Right lobe of liver (tissue), 6 donors: ENCODE measurements around the gene FOXI3. TPM values are rescaled to one million over a fixed set of nuclear protein-coding genes. Genes with fewer than 3 reads are reported as not detected.

Experiments
- ATAC-seq, 4 donors: fragments of 200-7000 bp; cut with Tn5 transposase; one replicate each; pipeline ENCODE4 v1.9.1; 2020; ENCODE audit warnings: mild to moderate bottlenecking in 4 of 4, moderate library complexity in 4 of 4
- DNase-seq, 3 donors: peaks; one replicate each; pipeline ENCODE4 v3.0.0-alpha.2; 2020
- H3K27ac ChIP-seq, 3 donors: fragments of 200-600 bp; one replicate each; pipeline ENCODE4 v1.8.0; 2022
- H3K27me3 ChIP-seq, 2 donors: fragments of 200-600 bp; one replicate each; pipeline ENCODE4 v1.8.0; 2022
- H3K36me3 ChIP-seq, 4 donors: fragments of 200-600 bp; sonication (generic) in 1 of 4; one replicate each; pipeline versions ENCODE4 v1.5.1 to v1.8.0; 2017 to 2022; ENCODE audit warnings: control low read depth in 1 of 4
- H3K4me1 ChIP-seq, 4 donors: fragments of 200-600 bp; sonication (generic) in 1 of 4; one replicate each; pipeline versions ENCODE4 v1.5.1 to v1.8.0; 2017 to 2022; ENCODE audit warnings: control low read depth in 1 of 4
- H3K4me3 ChIP-seq, 3 donors: fragments of 200-600 bp; one replicate each; pipeline ENCODE4 v1.8.0; 2022
- H3K9me3 ChIP-seq, 4 donors: fragments of 200-600 bp; sonication (generic) in 1 of 4; one replicate each; pipeline versions ENCODE4 v1.5.1 to v1.8.0; 2017 to 2022; ENCODE audit warnings: control low read depth in 1 of 4
- CTCF ChIP-seq, 4 donors: fragments of 200-600 bp in 3 of 4; fragments of 450-650 bp in 1 of 4; IDR thresholded peaks; one replicate each; pipeline versions ENCODE4 v1.5.1 to v1.8.0; 2016 to 2022; ENCODE audit warnings: antibody characterized with exemption in 4 of 4, mild to moderate bottlenecking in 2 of 4
- POLR2A ChIP-seq: fragments of 450-650 bp; IDR thresholded peaks from one replicate; pipeline ENCODE4 v1.6.1; 2017; ENCODE audit warnings: antibody characterized with exemption, mild to moderate bottlenecking
- WGBS: methylation state at CpG from one replicate; pipeline ENCODE4 v1.1.6; 2018; ENCODE audit warnings: low coverage, low lambda C conversion rate; ENCODE audit not compliant: insufficient coverage; ENCODE audit errors: missing lambda C conversion rate; 5-methylcytosine and 5-hydroxymethylcytosine counted together
- intact Hi-C, 2 donors: fragments of 100-400 bp; cut with DNase I; formaldehyde crosslinking; loops; one replicate each; pipeline versions ENCODE4 v1.11.2 to v1.14.1; 2022
- total RNA-seq, 6 experiments: library from RNA; depleted of rRNA in 2 of 6; stranded (reverse); fragments of >200 nt in 2 of 6; fragmentation: NEBNext Ultra II Directional in 3 of 6; extraction: Animal tissue kit (Norgen Biotek cat#: 25700) in 3 of 6; gene quantifications; one replicate each; pipeline versions ENCODE4 v1.1.0 to v1.2.4, GENCODE V29; 2016 to 2023
- donor health status: DM: no; HTN: yes; CAD: no.
- donor health status: DM: no; HTN: no; CAD: no.
- donor health status: DM: no; HTN: no; CAD: no.
- donor health status: DM: no; HTN: yes; CAD: no.
- donor health status: DM: no; HTN: yes; CAD: no.

Gene FOXI3
- total RNA-seq, 6 experiments from 2014 or later, result not detected

DNA sequence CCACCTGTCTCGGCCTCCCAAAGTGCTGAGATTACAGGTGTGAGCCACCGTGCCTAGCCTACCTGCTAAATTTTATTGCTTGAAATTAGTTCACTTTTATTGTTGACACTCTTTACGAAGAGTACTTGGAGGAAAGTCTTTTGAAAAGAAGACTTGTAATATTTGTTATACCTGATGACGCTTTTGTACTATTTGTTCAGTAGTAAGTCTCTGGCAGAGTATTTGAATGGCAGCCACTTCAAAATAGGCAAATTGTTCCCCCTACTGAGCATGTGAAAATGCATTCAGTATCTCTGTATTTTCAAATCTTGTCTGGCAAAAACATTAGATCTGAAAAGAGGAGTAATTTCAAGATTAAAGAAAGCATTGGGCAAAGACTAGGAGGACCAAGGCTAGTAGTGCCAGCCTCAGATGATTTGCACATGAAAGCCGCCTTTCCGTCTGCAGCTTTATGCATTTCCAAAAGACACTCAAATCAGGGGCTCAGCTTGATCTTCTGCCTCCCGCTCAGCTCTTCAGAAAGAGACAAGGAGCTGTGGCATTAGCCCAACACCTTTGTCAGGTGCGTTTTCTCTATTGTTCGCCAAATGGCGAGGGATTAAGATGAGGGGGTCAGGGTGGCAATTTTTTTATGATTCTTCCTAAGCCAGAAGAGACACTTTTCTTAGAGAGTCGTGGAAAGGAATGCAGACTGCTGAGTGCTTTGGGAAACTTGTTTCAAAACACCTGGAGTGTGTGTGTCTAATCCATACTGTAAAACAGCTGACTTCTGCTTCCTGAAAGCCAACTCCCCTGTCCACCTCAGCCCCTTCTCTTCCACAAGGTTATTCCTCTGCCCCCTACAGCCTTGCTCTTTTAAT, 18.8 kb upstream of the FOXI3 start:
- intact Hi-C loops, result no loop called here
- DNase-seq, result no peak
- Histone ChIP-seq H3K27ac (no peak overlapping the region), H3K9me3 (no peaks in the 10 kb centered on the region), H3K27me3 (no peaks in the 10 kb centered on the region), H3K4me3 (no peak overlapping the region), H3K36me3 (no peaks in the 10 kb centered on the region), H3K4me1 (no peaks in the 10 kb centered on the region)
- TF ChIP-seq POLR2A (no peak), CTCF (IDR thresholded peaks at IDR 0.05) (no peak)
- ATAC-seq, result no peak
- WGBS, result 37% methylated on average over 11 of the region's 11 CpGs

GRCh38 chr2:88469202-88470114, 17.0 kb upstream of the FOXI3 start:
- no peak for TF ChIP-seq CTCF (IDR thresholded peaks at IDR 0.05)
- WGBS, result 59% methylated on average over 3 of the region's 4 CpGs
- no peaks in the 10 kb centered on the region for H3K27me3 ChIP-seq
- no peak for DNase-seq
- no peaks in the 10 kb centered on the region for H3K4me1 ChIP-seq
- H3K27ac ChIP-seq, result no peak overlapping the region
- intact Hi-C loops, result no loop called here
- H3K9me3 ChIP-seq, result no peaks in the 10 kb centered on the region
- peak in 1 of 4 donors; percentile 27 for ATAC-seq
- H3K36me3 ChIP-seq, result no peaks in the 10 kb centered on the region
- H3K4me3 ChIP-seq, result no peak overlapping the region

DNA sequence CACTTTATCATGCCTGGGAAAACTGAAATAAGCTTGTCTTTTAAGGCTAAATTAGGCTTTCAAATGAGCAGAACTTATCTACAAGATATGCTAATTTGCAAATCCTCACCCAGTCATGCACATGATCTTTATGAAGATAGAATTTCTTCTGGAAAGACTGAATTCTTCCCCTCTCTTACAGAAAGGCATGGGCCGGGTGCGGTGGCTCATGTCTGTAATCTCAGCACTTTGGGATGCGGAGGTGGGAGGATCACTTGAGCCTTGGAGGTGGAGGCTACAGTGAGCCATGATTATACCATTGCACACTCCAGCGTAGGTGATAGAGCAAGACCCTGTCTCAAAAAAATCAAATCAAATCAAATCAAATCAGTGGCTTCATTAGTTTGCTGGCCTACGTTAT, 11.7 kb upstream of the FOXI3 start:
- WGBS, result 63% methylated on average over 5 of the region's 5 CpGs
- Histone ChIP-seq H3K36me3 (no peaks in the 10 kb centered on the region), H3K27ac (no peak overlapping the region), H3K4me1 (no peaks in the 10 kb centered on the region), H3K4me3 (no peak overlapping the region), H3K27me3 (no peaks in the 10 kb centered on the region), H3K9me3 (no peaks in the 10 kb centered on the region)
- no peak for DNase-seq
- no peak for TF ChIP-seq POLR2A
- no peak for TF ChIP-seq CTCF (IDR thresholded peaks at IDR 0.05)
- intact Hi-C loops, result no loop called here
- no peak for ATAC-seq

- no peak overlapping the region for H3K4me3 ChIP-seq
- TF ChIP-seq POLR2A (no peak), CTCF (IDR thresholded peaks at IDR 0.05) (no peak)
- no peak for ATAC-seq
- 50% methylated on average over 1 of the region's 1 CpG for WGBS
- H3K4me1 ChIP-seq, result no peaks in the 10 kb centered on the region
- H3K27ac ChIP-seq, result no peak overlapping the region
- H3K27me3 ChIP-seq, result peaks cover 0 to 17% of the 10 kb centered on the region in 2 donors
- DNase-seq, result no peak
- no peaks in the 10 kb centered on the region for H3K36me3 ChIP-seq
- intact Hi-C loops, result no loop called here
- no peaks in the 10 kb centered on the region for H3K9me3 ChIP-seq
Observed at GRCh38 chr2:88458633-88459032, 6.1 kb upstream of the FOXI3 start.
